ENCODE data around the gene IGF2BP1. TPM values are rescaled to one million over a fixed set of nuclear protein-coding genes. Genes with fewer than 3 reads are reported as not detected.

The IGF2BP1 gene
- total RNA-seq (2022), result 583 and 601 TPM in 2 replicates
- percentile 99 among the genes with signal in this experiment for Bru-seq, nascent RNA
- BruChase-seq, experiment 1, labeled RNA remaining after a 2-hour chase, result percentile 99 among the genes with signal in this experiment
- BruChase-seq, experiment 2, labeled RNA remaining after a 6-hour chase, result percentile 99 among the genes with signal in this experiment
- long read RNA-seq, full-length matches to known transcripts, result 131 of 273 reads
- long read RNA-seq, partial matches to known transcripts, result 16 of 273 reads
- long read RNA-seq, other reads (novel, unspliced or antisense), result 126 of 273 reads

- H3K4me1 Mint-ChIP-seq (ENCODE audit: low read depth, unreplicated experiment), result peaks cover 40% of the 10 kb centered on the region
- no peaks in the 10 kb centered on the region for H3K9me3 Mint-ChIP-seq (ENCODE audit: unreplicated experiment)
- Histone ChIP-seq H3K27me3 (replicated peaks; ENCODE audit: control insufficient read depth, insufficient read depth, low read length) (no peaks in the 10 kb centered on the region), H3K9me3 (no peaks in the 10 kb centered on the region), H3K36me3 (ENCODE audit: control insufficient read depth, insufficient read depth, low read length) (no peaks in the 10 kb centered on the region), H3K4me1 (peaks cover 38% of the 10 kb centered on the region), H3K4me3 (ENCODE audit: low read depth, low read length) (peak within 1 kb of the TSS; percentile 82)
- peaks cover 71% of the 10 kb centered on the region for H3K36me3 Mint-ChIP-seq (ENCODE audit: insufficient read depth, unreplicated experiment)
- TSS peak; percentile 33 for BruUV-seq (replicated peaks)
- ChIA-PET CTCF (interaction anchor here (1.1 to 7.1 kb wide), 14 partner anchors 9 to 1027 kb away, joined by 3 to 136 read pairs (median 6); partner anchors contain the start of genes ATP5MC1, CDK5RAP3 and SNF8), POLR2A (interaction anchor here (0.5 to 4.9 kb wide), 16 partner anchors 10 to 949 kb away, joined by 3 to 73 read pairs (median 8); partner anchors contain the start of genes ATP5MC1 and SNF8)
- TF ChIP-seq, protein P1, sequence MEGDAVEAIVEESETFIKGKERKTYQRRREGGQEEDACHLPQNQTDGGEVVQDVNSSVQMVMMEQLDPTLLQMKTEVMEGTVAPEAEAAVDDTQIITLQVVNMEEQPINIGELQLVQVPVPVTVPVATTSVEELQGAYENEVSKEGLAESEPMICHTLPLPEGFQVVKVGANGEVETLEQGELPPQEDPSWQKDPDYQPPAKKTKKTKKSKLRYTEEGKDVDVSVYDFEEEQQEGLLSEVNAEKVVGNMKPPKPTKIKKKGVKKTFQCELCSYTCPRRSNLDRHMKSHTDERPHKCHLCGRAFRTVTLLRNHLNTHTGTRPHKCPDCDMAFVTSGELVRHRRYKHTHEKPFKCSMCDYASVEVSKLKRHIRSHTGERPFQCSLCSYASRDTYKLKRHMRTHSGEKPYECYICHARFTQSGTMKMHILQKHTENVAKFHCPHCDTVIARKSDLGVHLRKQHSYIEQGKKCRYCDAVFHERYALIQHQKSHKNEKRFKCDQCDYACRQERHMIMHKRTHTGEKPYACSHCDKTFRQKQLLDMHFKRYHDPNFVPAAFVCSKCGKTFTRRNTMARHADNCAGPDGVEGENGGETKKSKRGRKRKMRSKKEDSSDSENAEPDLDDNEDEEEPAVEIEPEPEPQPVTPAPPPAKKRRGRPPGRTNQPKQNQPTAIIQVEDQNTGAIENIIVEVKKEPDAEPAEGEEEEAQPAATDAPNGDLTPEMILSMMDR (IDR thresholded peaks at IDR 0.05; ENCODE audit: insufficient read depth in 1 of 2, low read depth in 1 of 2, low read length in 1 of 2, severe bottlenecking in 1 of 2, unreplicated experiment in 1 of 2), result no peak
- intact Hi-C loops (cut with micrococcal nuclease; ENCODE audit: unreplicated experiment), result loop anchor here (1.0 to 2.0 kb wide), 3 partner anchors 43 to 196 kb away; partner anchors contain the start of gene SNF8
- peak; percentile 93 to 95 for DNase-seq
- no peaks in the 10 kb centered on the region for H3K27me3 Mint-ChIP-seq (ENCODE audit: insufficient read depth, unreplicated experiment)
- peak within 1 kb of the TSS; percentile 94 for H3K27ac Mint-ChIP-seq (ENCODE audit: unreplicated experiment)
- H3K4me3 Mint-ChIP-seq (ENCODE audit: unreplicated experiment), result peak within 1 kb of the TSS; percentile 86
These were observed at the start of gene IGF2BP1 for GRCh38 chr17:48997103-48997826. Gene IGF2BP1, plus strand, starts transcription at chr17:48997385. Its CDS starts 361 bp downstream, at chr17:48997746.

DNA sequence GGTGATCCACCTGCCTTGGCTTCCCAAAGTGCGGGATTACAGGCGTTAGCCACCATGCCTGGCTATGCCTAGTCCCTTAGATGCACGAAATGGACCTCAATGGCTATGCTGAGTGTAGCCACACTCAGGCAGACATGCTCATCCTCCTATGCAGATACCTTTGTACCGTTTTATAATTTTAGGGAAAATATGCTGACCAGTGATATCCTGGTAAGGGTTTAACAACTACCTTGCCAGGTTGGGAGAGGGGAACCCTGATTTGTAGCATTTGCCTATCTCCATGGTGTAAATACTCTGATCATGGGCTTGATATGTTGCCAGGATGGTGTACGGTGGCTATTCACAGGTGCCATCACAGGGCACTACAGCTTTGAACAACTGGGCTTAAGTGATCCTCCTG lies 45.6 kb upstream of the IGF2BP1 start:
- H3K4me3 Mint-ChIP-seq (ENCODE audit: unreplicated experiment), result no peak overlapping the region
- TF ChIP-seq, protein P1 (IDR thresholded peaks at IDR 0.05; ENCODE audit: insufficient read depth in 1 of 2, low read depth in 1 of 2, low read length in 1 of 2, severe bottlenecking in 1 of 2, unreplicated experiment in 1 of 2), result no peak
- ChIA-PET POLR2A (no interaction called here), CTCF (interaction anchor here (4.0 kb wide), 1 partner anchor 81 kb away, joined by 112 read pairs; no protein-coding TSS in a partner anchor)
- H3K27me3 ChIP-seq (replicated peaks; ENCODE audit: control insufficient read depth, insufficient read depth, low read length), result no peaks in the 10 kb centered on the region
- peaks cover 13% of the 10 kb centered on the region for H3K4me1 ChIP-seq
- peaks cover 10% of the 10 kb centered on the region for H3K4me1 Mint-ChIP-seq (ENCODE audit: low read depth, unreplicated experiment)
- H3K4me3 ChIP-seq (ENCODE audit: low read depth, low read length), result no peak overlapping the region
- H3K27me3 Mint-ChIP-seq (ENCODE audit: insufficient read depth, unreplicated experiment), result no peaks in the 10 kb centered on the region
- H3K36me3 Mint-ChIP-seq (ENCODE audit: insufficient read depth, unreplicated experiment), result peaks cover 14% of the 10 kb centered on the region
- no TSS peak for BruUV-seq (replicated peaks)
- no peak overlapping the region for H3K27ac Mint-ChIP-seq (ENCODE audit: unreplicated experiment)
- H3K9me3 ChIP-seq, result no peaks in the 10 kb centered on the region
- intact Hi-C loops (cut with micrococcal nuclease; ENCODE audit: unreplicated experiment), result loop anchor here (10.0 kb wide), 2 partner anchors 243 to 273 kb away; no protein-coding TSS in a partner anchor
- H3K36me3 ChIP-seq (ENCODE audit: control insufficient read depth, insufficient read depth, low read length), result no peaks in the 10 kb centered on the region
- no peak for DNase-seq
- no peaks in the 10 kb centered on the region for H3K9me3 Mint-ChIP-seq (ENCODE audit: unreplicated experiment)

DNA sequence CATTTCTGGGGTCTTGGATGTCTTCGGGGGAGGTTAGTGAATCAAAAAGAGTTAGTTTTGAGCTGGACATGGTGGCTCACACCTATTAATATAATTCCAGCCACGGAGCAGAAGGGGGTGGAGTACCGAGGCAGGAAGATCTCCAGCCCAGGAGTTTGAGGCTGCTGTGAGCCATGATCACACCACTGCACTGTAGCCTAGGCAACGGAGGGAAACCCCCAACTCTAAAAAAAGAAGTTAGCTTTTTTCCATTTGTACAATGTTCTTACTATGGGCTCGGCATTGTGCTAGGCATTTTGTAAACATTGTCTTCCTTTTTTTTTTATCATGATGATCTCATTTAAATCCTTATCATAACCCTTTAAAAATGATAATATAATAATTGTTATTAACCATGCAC lies 44.3 kb upstream of the IGF2BP1 start:
- Histone ChIP-seq H3K4me1 (peaks cover 13% of the 10 kb centered on the region), H3K9me3 (no peaks in the 10 kb centered on the region), H3K36me3 (ENCODE audit: control insufficient read depth, insufficient read depth, low read length) (no peaks in the 10 kb centered on the region), H3K27me3 (replicated peaks; ENCODE audit: control insufficient read depth, insufficient read depth, low read length) (no peaks in the 10 kb centered on the region), H3K4me3 (ENCODE audit: low read depth, low read length) (no peak overlapping the region)
- no peaks in the 10 kb centered on the region for H3K9me3 Mint-ChIP-seq (ENCODE audit: unreplicated experiment)
- TF ChIP-seq, protein P1 (IDR thresholded peaks at IDR 0.05; ENCODE audit: insufficient read depth in 1 of 2, low read depth in 1 of 2, low read length in 1 of 2, severe bottlenecking in 1 of 2, unreplicated experiment in 1 of 2), result no peak
- no peak overlapping the region for H3K4me3 Mint-ChIP-seq (ENCODE audit: unreplicated experiment)
- ChIA-PET CTCF (interaction anchor here (3.6 to 4.0 kb wide), 2 partner anchors 44 to 79 kb away, joined by 43 to 112 read pairs; partner anchors contain the start of gene IGF2BP1), POLR2A (no interaction called here)
- H3K36me3 Mint-ChIP-seq (ENCODE audit: insufficient read depth, unreplicated experiment), result peaks cover 11% of the 10 kb centered on the region
- H3K27me3 Mint-ChIP-seq (ENCODE audit: insufficient read depth, unreplicated experiment), result no peaks in the 10 kb centered on the region
- BruUV-seq (replicated peaks), result no TSS peak
- H3K4me1 Mint-ChIP-seq (ENCODE audit: low read depth, unreplicated experiment), result peaks cover 10% of the 10 kb centered on the region
- intact Hi-C loops (cut with micrococcal nuclease; ENCODE audit: unreplicated experiment), result loop anchor here (10.0 kb wide), 2 partner anchors 242 to 272 kb away; no protein-coding TSS in a partner anchor
- no peak overlapping the region for H3K27ac Mint-ChIP-seq (ENCODE audit: unreplicated experiment)
- no peak for DNase-seq

Data from Caco-2 (cell line).